ENCODE data around the gene CDKN3.
"Not testable (repeated sequence)": the region's sequence is repeated elsewhere in the genome, so short reads cannot be mapped to it uniquely, and the experiment has no call there.

Gene CDKN3

GRCh38 chr14:54370323-54371198, 26.2 kb upstream of the CDKN3 start:
- DNase-seq, result no peak

DNA sequence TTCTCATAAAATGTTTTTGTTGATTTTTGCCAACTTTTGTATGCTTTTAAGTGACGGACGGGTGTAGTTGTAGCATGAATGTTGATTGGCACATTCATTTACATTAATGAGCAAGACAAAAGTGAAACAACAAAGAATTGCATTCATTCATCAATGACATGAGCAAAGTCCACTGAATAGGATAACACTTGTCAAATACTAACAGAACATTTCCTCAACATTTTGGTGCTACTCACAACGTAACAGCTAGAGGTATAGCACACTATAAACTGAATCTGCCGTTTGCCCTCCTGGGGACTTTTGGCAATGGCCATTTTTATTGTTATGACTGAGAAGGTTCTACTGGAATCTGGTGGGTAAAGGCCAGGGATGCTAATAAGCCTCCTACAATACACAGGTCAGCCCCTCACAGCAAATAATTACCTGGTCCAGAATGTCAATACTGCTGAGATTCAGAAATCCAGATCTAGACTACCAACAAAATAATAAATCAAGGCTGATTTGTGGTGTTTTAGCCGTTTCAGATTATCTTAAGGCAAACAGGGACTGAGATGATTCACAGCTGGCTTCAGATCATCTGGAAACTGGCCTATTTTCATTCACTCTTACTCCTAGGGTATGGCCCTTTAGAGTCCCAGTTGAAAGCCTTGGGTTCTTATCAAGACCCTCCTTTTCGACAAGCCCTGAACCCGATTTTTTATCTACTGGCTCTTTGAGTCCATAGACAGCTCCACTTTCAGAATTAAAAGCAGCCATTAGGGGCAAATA, 22.5 kb upstream of the CDKN3 start:
- no peak for DNase-seq

DNA sequence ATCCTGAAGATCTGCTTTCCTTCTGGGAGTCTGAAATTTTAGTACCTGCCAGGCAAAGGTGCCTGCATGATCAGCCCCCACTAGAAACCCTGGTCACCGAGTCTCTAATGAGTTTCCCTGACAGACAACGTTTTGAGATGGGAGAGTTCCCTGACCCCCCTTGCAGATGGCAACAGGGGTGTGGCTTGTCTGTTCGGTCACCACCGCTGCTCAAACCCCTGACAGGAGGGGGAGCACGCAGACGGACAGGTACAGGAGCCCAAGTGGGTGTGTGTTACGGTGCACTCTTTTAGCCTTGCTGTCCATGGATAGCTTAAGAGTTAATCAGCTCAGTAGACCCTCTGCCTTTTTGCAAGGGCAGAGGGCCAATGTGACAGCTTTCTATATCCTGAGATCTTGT, 19.3 kb upstream of the CDKN3 start:
- DNase-seq, result no peak

DNA sequence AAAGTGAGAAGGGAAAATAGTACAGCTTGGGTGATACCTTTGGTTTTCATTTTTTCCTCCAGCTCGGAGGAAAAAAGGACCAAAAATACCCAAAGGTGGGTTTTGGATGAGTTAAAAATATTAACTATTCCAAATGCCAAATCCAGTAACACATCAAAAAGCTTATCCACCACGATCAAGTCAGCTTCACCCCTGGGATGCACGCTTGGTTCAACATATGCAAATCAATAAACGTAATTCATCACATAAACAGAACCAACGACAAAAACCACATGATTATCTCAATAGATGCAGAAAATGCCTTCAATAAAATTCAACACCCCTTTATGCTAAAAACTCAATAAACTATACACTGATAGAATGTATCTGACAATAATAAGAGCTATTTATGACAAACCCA, 17.9 kb upstream of the CDKN3 start:
- not testable (repeated sequence) for DNase-seq

GRCh38 chr14:54380558-54380957, 16.2 kb upstream of the CDKN3 start:
- DNase-seq, result not testable (repeated sequence)

GRCh38 chr14:54381821-54382220, 15.0 kb upstream of the CDKN3 start:
- no peak for DNase-seq

DNA sequence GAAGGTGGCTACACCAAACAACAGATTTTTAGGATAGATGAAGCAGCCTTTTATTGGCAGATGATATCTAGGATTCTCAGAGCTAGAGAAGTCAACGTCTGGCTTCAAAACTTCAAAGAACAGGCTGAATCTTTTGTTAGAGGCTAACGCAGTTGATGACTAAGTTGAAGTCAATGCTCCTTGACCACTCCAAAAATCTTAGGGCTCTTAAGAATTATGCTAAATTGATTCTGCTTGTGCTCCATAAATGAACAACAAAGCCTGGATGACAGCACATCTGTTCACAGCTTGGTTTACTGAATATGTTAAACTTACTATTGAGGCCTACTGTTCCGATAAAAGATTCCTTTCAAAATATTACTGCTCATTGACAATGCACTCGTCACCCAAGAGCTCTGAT, 13.0 kb upstream of the CDKN3 start:
- DNase-seq, result no peak

DNA sequence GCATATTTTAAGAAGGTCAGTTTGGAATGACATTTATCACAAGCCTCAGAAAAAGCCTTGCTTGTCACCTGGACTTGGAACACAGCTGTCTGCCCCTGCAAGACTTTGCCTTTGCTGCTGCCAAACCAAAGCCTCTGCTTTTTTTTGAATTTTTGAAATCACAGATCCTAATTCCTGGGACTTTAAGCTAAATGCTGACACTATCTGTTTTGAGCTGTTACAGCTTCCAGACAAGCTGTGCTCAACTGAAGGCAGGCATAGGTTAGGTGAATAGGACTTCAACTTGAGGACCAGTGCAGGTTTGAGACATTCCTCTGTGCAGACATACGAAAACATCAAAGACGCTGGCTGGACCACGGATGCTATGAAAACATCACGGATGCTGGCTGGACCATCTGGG, 11.3 kb upstream of the CDKN3 start:
- no peak for DNase-seq

DNA sequence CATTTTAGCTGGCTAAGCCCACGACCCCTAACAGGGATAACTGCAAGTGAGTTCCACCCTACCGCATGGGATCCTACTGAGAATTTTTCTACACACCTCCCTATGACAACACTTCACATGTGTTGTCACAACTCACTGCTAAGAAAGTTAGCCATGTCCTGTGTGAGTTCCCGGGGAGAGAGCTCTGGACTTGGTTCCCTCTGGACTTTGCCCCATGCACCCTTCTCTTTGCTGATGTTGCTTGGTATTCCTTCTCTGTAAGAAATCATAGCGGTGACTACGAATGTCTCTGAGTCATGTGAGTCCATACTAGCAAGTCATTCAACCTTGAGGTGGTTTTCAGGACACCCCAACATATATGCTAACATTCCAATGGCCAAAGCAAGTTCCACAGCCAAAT, 9.5 kb upstream of the CDKN3 start:
- no peak for DNase-seq

GRCh38 chr14:54392131-54392859, 4.5 kb upstream of the CDKN3 start:
- DNase-seq, result no peak

GRCh38 chr14:54392986-54393884, 3.6 kb upstream of the CDKN3 start:
- not testable (repeated sequence) for DNase-seq

GRCh38 chr14:54394596-54394995, 2.2 kb upstream of the CDKN3 start:
- DNase-seq, result no peak

GRCh38 chr14:54395284-54395683, 1.5 kb upstream of the CDKN3 start:
- no peak for DNase-seq

- DNase-seq, result no peak
These were observed 1.1 kb upstream of the CDKN3 start for GRCh38 chr14:54395716-54396115.

DNA sequence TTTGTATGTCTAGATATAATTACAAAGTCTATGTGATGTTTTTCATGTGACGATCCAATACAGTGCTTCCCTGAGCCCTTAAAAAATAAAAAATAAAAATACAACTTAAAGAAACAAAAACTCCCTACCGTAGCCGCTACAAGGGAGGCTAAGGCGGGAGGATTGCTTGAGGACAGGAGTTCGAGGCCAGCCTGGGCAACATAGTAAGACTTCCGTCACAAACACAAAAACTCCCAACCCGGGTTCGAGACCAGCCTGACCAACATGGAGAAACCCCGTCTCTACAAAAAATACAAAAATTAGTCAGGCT, 669 bp upstream of the CDKN3 start:
- DNase-seq, result no peak

GRCh38 chr14:54399560-54399959, 2.8 kb downstream of the CDKN3 start:
- DNase-seq, result no peak

GRCh38 chr14:54403401-54404005, 6.7 kb downstream of the CDKN3 start:
- not testable (repeated sequence) for DNase-seq

DNA sequence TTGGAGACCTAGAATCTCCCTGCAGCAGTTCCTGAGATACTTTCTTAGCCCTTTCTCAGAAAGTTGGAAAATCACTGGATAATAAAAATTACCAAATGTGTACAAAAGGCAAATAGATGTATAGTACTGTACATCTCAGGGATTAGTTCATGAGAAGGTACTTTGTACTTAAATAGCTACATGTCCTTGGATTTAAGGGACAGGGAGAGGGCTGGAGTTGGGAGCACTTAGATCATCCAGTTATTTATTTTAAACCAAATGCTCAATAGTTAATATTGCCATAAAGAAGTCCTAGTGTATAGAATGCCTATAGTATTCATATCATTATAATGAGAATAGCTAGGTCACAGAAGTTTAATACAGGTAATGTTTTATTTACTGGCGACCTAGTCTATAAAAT, 13.4 kb downstream of the CDKN3 start:
- no peak for DNase-seq

- DNase-seq, result no peak
These were observed 14.6 kb downstream of the CDKN3 start for GRCh38 chr14:54411371-54411770.

- no peak for DNase-seq
These were observed 23.8 kb downstream of the CDKN3 start for GRCh38 chr14:54420478-54421142.

- no peak for DNase-seq
These were observed 27.2 kb downstream of the CDKN3 start for GRCh38 chr14:54423991-54424390.

DNA sequence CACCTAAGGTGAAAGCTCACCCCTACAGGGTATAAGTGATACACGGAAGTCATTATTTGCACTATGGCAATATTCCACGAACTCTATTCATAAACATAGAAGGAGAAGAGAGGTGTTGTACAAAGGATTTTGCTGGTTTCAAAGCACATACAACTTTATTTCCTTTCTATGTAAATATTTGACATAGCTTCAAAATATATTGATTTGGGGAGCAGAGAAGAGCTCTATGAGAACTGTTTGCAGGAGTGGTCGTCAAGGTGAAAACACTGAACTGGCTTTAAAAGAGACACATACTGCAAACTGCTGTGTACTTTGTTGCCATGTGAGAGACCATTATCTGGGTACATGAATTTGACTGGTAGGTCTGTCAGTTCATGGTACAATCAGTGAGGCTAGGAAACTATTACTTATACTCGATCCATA, 27.7 kb downstream of the CDKN3 start:
- no peak for DNase-seq
